IMR-90 (cell line): ENCODE data around the gene BHLHA15. TPM values are rescaled to one million over a fixed set of nuclear protein-coding genes. Genes with fewer than 3 reads are reported as not detected.

Experiments
- ATAC-seq: fragments of 200-7000 bp; cut with Tn5 transposase; 2 replicates; pipeline ENCODE4 v1.9.1; 2020; ENCODE audit warnings: low read depth, mild to moderate bottlenecking, moderate library complexity
- BruUV-seq: library from RNA; stranded (reverse); fragments of 400-500 nt; replicated peaks from 2 replicates; lab custom pipeline; 2021; lab: Mats Ljungman, UMichigan
- CTCF ChIA-PET: fragments of 300-600 bp; formaldehyde crosslinking; extraction: SDS; loops from one replicate; lab custom pipeline; 2021; ENCODE audit warnings: antibody characterized with exemption; lab: Yijun Ruan, JAX
- POLR2A ChIA-PET: fragments of 300-600 bp; sonication (Branson Sonifier 250); formaldehyde crosslinking; loops from one replicate; lab custom pipeline; 2022; ENCODE audit warnings: antibody characterized with exemption; ENCODE audit not compliant: unreplicated experiment; lab: Charles Lee
- DNase-seq: peaks from one replicate; pipeline ENCODE4 v3.0.0; 2013
- H2AFZ ChIP-seq: replicated peaks from 2 replicates; pipeline ENCODE3; 2013; ENCODE audit warnings: low read length, mild to moderate bottlenecking; ENCODE audit not compliant: poor library complexity
- H2AK5ac ChIP-seq: 2 replicates; pipeline ENCODE4 v1.6.1; 2013; ENCODE audit warnings: low read depth, low read length, inconsistent platforms
- H2AK9ac ChIP-seq: replicated peaks from 2 replicates; pipeline ENCODE3; 2013; ENCODE audit warnings: mild to moderate bottlenecking, low read depth, low read length, moderate library complexity; ENCODE audit not compliant: poor library complexity
- H2BK120ac ChIP-seq: 2 replicates; pipeline ENCODE4 v1.6.1; 2013; ENCODE audit warnings: low read depth, low read length, inconsistent platforms
- H2BK15ac ChIP-seq: 3 replicates; pipeline ENCODE4 v1.6.1; 2013; ENCODE audit warnings: low read depth, low read length, inconsistent platforms
- H2BK20ac ChIP-seq: 2 replicates; pipeline ENCODE4 v1.6.1; 2013; ENCODE audit warnings: low read depth, mild to moderate bottlenecking, inconsistent platforms, low read length, moderate library complexity
- H2BK5ac ChIP-seq: 2 replicates; pipeline ENCODE4 v1.6.1; 2013; ENCODE audit warnings: mild to moderate bottlenecking, low read depth, low read length, inconsistent platforms; ENCODE audit not compliant: poor library complexity, severe bottlenecking
- H3K14ac ChIP-seq: replicated peaks from 2 replicates; pipeline ENCODE4 v1.6.1; 2013; ENCODE audit warnings: low read depth, low read length, inconsistent platforms
- H3K18ac ChIP-seq: 2 replicates; pipeline ENCODE4 v1.6.1; 2013; ENCODE audit warnings: low read depth, low read length, control low read depth
- H3K23ac ChIP-seq: 2 replicates; pipeline ENCODE4 v1.6.1; 2013; ENCODE audit warnings: low read depth, low read length, inconsistent platforms
- H3K27ac ChIP-seq: 2 replicates; pipeline ENCODE4 v1.5.1; 2013; ENCODE audit warnings: mild to moderate bottlenecking, control low read depth, low read length; ENCODE audit not compliant: insufficient read depth
- H3K27me3 ChIP-seq: 2 replicates; pipeline ENCODE4 v1.6.1; 2013; ENCODE audit warnings: low read length; ENCODE audit not compliant: control insufficient read depth, insufficient read depth
- H3K36me3 ChIP-seq: 2 replicates; pipeline ENCODE4 v1.6.1; 2013; ENCODE audit warnings: low read length, mixed read lengths; ENCODE audit not compliant: control insufficient read depth, insufficient read depth
- H3K4ac ChIP-seq: 2 replicates; pipeline ENCODE4 v1.6.1; 2013; ENCODE audit warnings: low read depth, low read length, inconsistent platforms
- H3K4me1 ChIP-seq: 2 replicates; pipeline ENCODE4 v1.6.1; 2013; ENCODE audit warnings: low read length, mixed read lengths; ENCODE audit not compliant: control insufficient read depth, insufficient read depth
- H3K4me2 ChIP-seq: 2 replicates; pipeline ENCODE4 v1.6.1; 2013; ENCODE audit warnings: low read depth, mild to moderate bottlenecking, control low read depth, low read length, moderate library complexity
- H3K4me3 ChIP-seq: 2 replicates; pipeline ENCODE4 v1.5.1; 2013; ENCODE audit warnings: low read depth, mild to moderate bottlenecking, control low read depth, low read length, moderate library complexity; ENCODE audit not compliant: insufficient read depth
- H3K56ac ChIP-seq: 2 replicates; pipeline ENCODE4 v1.6.1; 2013; ENCODE audit warnings: low read length, inconsistent platforms; ENCODE audit not compliant: insufficient read depth; ENCODE audit errors: extremely low read depth
- H3K79me1 ChIP-seq, 2 experiments: 2 replicates each; pipeline ENCODE4 v1.6.1; 2013; ENCODE audit warnings: low read length in 2 of 2, inconsistent platforms in 1 of 2, low read depth in 1 of 2
- H3K9ac ChIP-seq: 2 replicates; pipeline ENCODE4 v1.6.1; 2013; ENCODE audit warnings: low read depth, low read length, control low read depth
- H3K9me1 ChIP-seq: 2 replicates; pipeline ENCODE4 v1.6.1; 2013; ENCODE audit warnings: low read length, inconsistent platforms; ENCODE audit not compliant: insufficient read depth
- H3K9me3 ChIP-seq: 2 replicates; pipeline ENCODE4 v1.6.1; 2013; ENCODE audit warnings: low read length; ENCODE audit not compliant: control insufficient read depth, insufficient read depth
- H4K20me1 ChIP-seq: 2 replicates; pipeline ENCODE4 v1.6.1; 2013; ENCODE audit warnings: low read length, inconsistent platforms; ENCODE audit not compliant: insufficient read depth
- H4K5ac ChIP-seq: 2 replicates; pipeline ENCODE4 v1.6.1; 2013; ENCODE audit warnings: mild to moderate bottlenecking, low read depth, low read length, control low read depth
- H4K8ac ChIP-seq, 2 experiments: 2 replicates each; pipeline ENCODE4 v1.6.1; 2013; ENCODE audit warnings: low read depth in 2 of 2, low read length in 2 of 2, control low read depth in 1 of 2, inconsistent platforms in 1 of 2
- H4K91ac ChIP-seq: 2 replicates; pipeline ENCODE4 v1.6.1; 2013; ENCODE audit warnings: low read depth, low read length, inconsistent platforms; ENCODE audit not compliant: insufficient read depth
- BHLHE40 ChIP-seq: fragments of 150-350 bp; IDR thresholded peaks from 2 replicates; pipeline ENCODE4 v1.6.1; 2016; ENCODE audit warnings: mild to moderate bottlenecking, low read depth, low read length
- RFX5 ChIP-seq: IDR thresholded peaks from 2 replicates; pipeline ENCODE4 v1.8.0; 2012; ENCODE audit warnings: low read depth, mild to moderate bottlenecking, low read length, moderate library complexity
- WGBS, 2 experiments: methylation state at CpG; one replicate each; pipeline versions ENCODE4 v1.1.5 to v1.1.7; 2013; ENCODE audit warnings: missing lambda C conversion rate in 2 of 2; ENCODE audit not compliant: insufficient read length in 1 of 2; ENCODE audit errors: extremely low coverage in 2 of 2; 5-methylcytosine and 5-hydroxymethylcytosine counted together
- dilution Hi-C: fragments of 300-500 bp; cut with HindIII; formaldehyde crosslinking; loops from one replicate; pipeline ENCODE4 v1.14.3; 2018; ENCODE audit warnings: low sequenced_read_pairs; ENCODE audit not compliant: unreplicated experiment
- in situ Hi-C: fragments of 300-500 bp; cut with MboI; formaldehyde crosslinking; loops from 3 replicates; pipeline ENCODE4 v1.14.3; 2019; ENCODE audit warnings: low sequenced_read_pairs, inconsistent platforms, mixed read lengths
- intact Hi-C: fragments of 100-400 bp; cut with micrococcal nuclease; formaldehyde crosslinking; loops from 2 replicates; pipeline ENCODE4 v1.10.0; 2022
- polyA plus RNA-seq, 3 experiments: library from polyadenylated mRNA; depleted of rRNA; stranded (reverse); fragments of >200 nt; gene quantifications; 2 replicates each; pipeline ENCODE4 v1.2.3, GENCODE V29; 2012; ENCODE audit warnings: low replicate concordance in 1 of 3
- total RNA-seq: library from RNA; depleted of rRNA; stranded (reverse); fragments of >200 nt; gene quantifications from 2 replicates; pipeline ENCODE4 v1.2.3, GENCODE V29; 2012

BHLHA15 gene
- total and polyA plus RNA-seq, 2 of the 4 experiments (the other 2 are of a cell fraction), result not detected

DNA sequence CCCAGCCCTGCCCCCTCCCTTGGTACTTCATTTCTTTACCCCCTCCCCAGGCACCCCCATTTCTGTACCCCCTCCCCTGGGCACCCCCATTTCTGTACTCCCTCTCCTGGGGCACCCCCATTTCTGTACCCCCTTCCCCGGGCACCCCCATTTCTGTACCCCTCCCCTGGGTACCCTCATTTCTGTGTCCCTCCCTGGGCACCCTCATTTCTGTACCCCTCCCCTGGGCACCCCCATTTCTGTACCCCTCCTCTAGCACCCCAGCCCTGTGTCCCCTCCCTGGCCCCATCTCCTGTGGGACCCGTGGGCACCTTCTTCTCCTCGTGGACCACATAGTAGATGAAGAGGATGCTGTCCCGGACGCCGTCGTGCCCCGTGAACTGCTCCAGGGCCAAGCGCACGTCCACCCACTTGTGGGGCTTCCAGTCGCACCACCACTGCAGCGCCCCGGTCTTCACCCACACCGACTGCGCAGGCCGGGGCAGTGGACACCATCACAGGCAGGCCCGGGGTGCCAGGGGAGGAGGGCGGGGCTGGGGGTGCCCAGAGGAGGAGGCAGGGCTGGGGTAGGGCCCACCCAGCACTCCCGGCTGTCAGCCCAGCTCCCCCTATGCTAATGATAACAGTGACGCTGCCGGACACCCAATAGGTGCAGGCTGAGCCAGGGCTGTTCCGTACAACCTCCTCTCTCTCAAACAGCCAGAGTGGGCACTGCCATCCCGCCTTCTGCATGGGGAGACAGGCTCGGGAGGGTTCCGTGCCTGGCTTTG, 20.4 kb downstream of the BHLHA15 start:
- no peaks in the 10 kb centered on the region for H4K20me1 ChIP-seq
- no peak overlapping the region for H3K4me3 ChIP-seq
- H3K56ac ChIP-seq, result no peak overlapping the region
- H2BK5ac ChIP-seq, result no peak overlapping the region
- H4K5ac ChIP-seq, result no peak overlapping the region
- ATAC-seq, result no peak
- WGBS, 2 experiments, result no CpG with 5 or more reads among the region's 25 CpGs
- no peak overlapping the region for H2BK120ac ChIP-seq
- no peak overlapping the region for H3K9ac ChIP-seq
- dilution Hi-C loops (no loop called here), intact Hi-C loops (no loop called here), in situ Hi-C loops (loop anchor here (10.0 kb wide), 1 partner anchor 207 kb away; no protein-coding TSS in a partner anchor)
- H4K91ac ChIP-seq, result no peak overlapping the region
- H2AK5ac ChIP-seq, result no peak overlapping the region
- H3K36me3 ChIP-seq, result peaks cover 31% of the 10 kb centered on the region; the same call in 1 of the 2 replicates
- ChIA-PET CTCF (no interaction called here), POLR2A (interaction anchor here (0.7 kb wide), 1 partner anchor 88 kb away, joined by 9 read pairs; no protein-coding TSS in a partner anchor)
- no peak overlapping the region for H3K14ac ChIP-seq
- H3K23ac ChIP-seq, result no peak overlapping the region
- BruUV-seq, result no TSS peak
- TF ChIP-seq BHLHE40 (no peak), RFX5 (no peak)
- H3K27me3 ChIP-seq, result no peaks in the 10 kb centered on the region
- no peak overlapping the region for H2BK20ac ChIP-seq
- DNase-seq, result no peak
- no peak overlapping the region for H4K8ac ChIP-seq
- H3K4me1 ChIP-seq, result no peaks in the 10 kb centered on the region
- no peak overlapping the region for H2BK15ac ChIP-seq
- H2AFZ ChIP-seq, result no peak overlapping the region
- H3K18ac ChIP-seq, result no peak overlapping the region
- H3K4ac ChIP-seq, result no peak overlapping the region
- H2AK9ac ChIP-seq, result no peak overlapping the region
- H3K9me1 ChIP-seq, result no peaks in the 10 kb centered on the region
- no peak overlapping the region for H3K27ac ChIP-seq
- no peaks in the 10 kb centered on the region for H3K79me1 ChIP-seq
- H3K4me2 ChIP-seq, result no peak overlapping the region
- H3K9me3 ChIP-seq, result no peaks in the 10 kb centered on the region
